ENCODE data around the gene KCTD10. TPM values are rescaled to one million over a fixed set of nuclear protein-coding genes. Genes with fewer than 3 reads are reported as not detected.

KCTD10 gene
- total and polyA plus RNA-seq, 10 of the 15 experiments (the other 5 are each of a cell fraction or from before 2014, with no cell fraction given), result 5.6 to 52.0 (median 34.2) TPM

DNA sequence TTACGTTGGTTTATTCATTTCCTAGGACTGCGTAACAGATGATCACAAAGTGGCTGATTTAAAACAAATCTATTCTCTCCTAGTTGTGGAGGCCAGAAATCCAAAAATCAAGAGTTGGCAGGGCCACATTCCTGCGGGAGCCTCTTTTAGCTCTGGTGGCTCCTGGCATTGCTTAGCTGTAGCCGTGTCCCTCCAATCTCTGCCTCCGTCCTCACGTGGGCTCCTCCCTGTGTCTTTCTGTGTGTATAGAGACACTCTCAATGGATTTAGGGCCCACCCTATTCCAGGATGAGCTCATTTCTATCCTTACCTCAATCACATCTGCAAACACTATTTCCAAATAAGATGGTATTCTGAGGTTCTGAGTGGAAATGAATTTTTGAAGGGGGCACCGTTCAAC lies 42.5 kb downstream of the KCTD10 start:
- ChIA-PET CTCF (interaction anchor here (0.8 to 1.2 kb wide), 2 partner anchors 15 to 67 kb away, joined by 3 read pairs; no protein-coding TSS in a partner anchor), RAD21 (ENCODE audit: unreplicated experiment) (no interaction called here), POLR2A (no interaction called here), SMC1A (ENCODE audit: uncharacterized antibody, unreplicated experiment) (no interaction called here)
- BruUV-seq (replicated peaks), result no TSS peak
- no peak overlapping the region for H3K4me2 ChIP-seq (ENCODE audit: control insufficient read depth, insufficient read depth)
- no peak overlapping the region for H3K4me3 ChIP-seq
- FAIRE-seq (no peak), ATAC-seq (no peak), DNase-seq (ENCODE audit: low read depth, low spot score) (no peak)
- no peak overlapping the region for H3K9ac ChIP-seq (ENCODE audit: control insufficient read depth, insufficient read depth, low read length)
- no peaks in the 10 kb centered on the region for H3K36me3 ChIP-seq (ENCODE audit: control insufficient read depth in 2 of 2, insufficient read depth in 2 of 2, low read length in 1 of 2)
- H3K4me1 ChIP-seq (ENCODE audit: control insufficient read depth, insufficient read depth, low read length), result no peaks in the 10 kb centered on the region; the same call in 1 of the 2 replicates
- WGBS (ENCODE audit: insufficient coverage, insufficient replicate concordance, low lambda C conversion rate, missing lambda C conversion rate), result 72% methylated on average over 7 of the region's 7 CpGs
- intact Hi-C loops (cut with micrococcal nuclease; ENCODE audit: unreplicated experiment) (no loop called here), in situ Hi-C loops (cut with MboI) (loop anchor here (5.0 kb wide), 1 partner anchor 343 kb away; no protein-coding TSS in a partner anchor)
- H3K79me2 ChIP-seq (ENCODE audit: control insufficient read depth, insufficient read depth, low read length), result no peaks in the 10 kb centered on the region
- no peak overlapping the region for H2AFZ ChIP-seq (ENCODE audit: control insufficient read depth, low read depth, low read length)
- TF ChIP-seq POLR2AphosphoS5 (IDR thresholded peaks at IDR 0.05; ENCODE audit: low read length), result no peak
- H3K27me3 ChIP-seq (replicated peaks in 1 of 2; ENCODE audit: control insufficient read depth in 2 of 2, insufficient read depth in 2 of 2, low read length in 1 of 2), result no peaks in the 10 kb centered on the region
- no peaks in the 10 kb centered on the region for H3K9me3 ChIP-seq (replicated peaks; ENCODE audit: control insufficient read depth, insufficient read depth, low read length)
- no peak overlapping the region for H3K27ac ChIP-seq (ENCODE audit: control insufficient read depth, insufficient read depth)
- H4K20me1 ChIP-seq (ENCODE audit: control insufficient read depth, insufficient read depth), result no peaks in the 10 kb centered on the region

- Histone ChIP-seq H3K79me2 (ENCODE audit: control insufficient read depth, insufficient read depth, low read length) (no peaks in the 10 kb centered on the region), H3K27me3 (replicated peaks in 1 of 2; ENCODE audit: control insufficient read depth in 2 of 2, insufficient read depth in 2 of 2, low read length in 1 of 2) (no peaks in the 10 kb centered on the region), H4K20me1 (ENCODE audit: control insufficient read depth, insufficient read depth) (no peaks in the 10 kb centered on the region), H3K9me3 (replicated peaks; ENCODE audit: control insufficient read depth, insufficient read depth, low read length) (no peaks in the 10 kb centered on the region), H3K4me1 (ENCODE audit: control insufficient read depth, insufficient read depth, low read length) (no peaks in the 10 kb centered on the region; the same call in 1 of the 2 replicates), H2AFZ (ENCODE audit: control insufficient read depth, low read depth, low read length) (no peak overlapping the region), H3K4me2 (ENCODE audit: control insufficient read depth, insufficient read depth) (no peak overlapping the region), H3K9ac (ENCODE audit: control insufficient read depth, insufficient read depth, low read length) (no peak overlapping the region), H3K27ac (ENCODE audit: control insufficient read depth, insufficient read depth) (no peak overlapping the region), H3K36me3 (ENCODE audit: control insufficient read depth in 2 of 2, insufficient read depth in 2 of 2, low read length in 1 of 2) (no peaks in the 10 kb centered on the region), H3K4me3 (no peak overlapping the region)
- DNase-seq (ENCODE audit: low read depth, low spot score) (no peak), FAIRE-seq (no peak), ATAC-seq (peak; percentile 69)
- TF ChIP-seq, protein P1, sequence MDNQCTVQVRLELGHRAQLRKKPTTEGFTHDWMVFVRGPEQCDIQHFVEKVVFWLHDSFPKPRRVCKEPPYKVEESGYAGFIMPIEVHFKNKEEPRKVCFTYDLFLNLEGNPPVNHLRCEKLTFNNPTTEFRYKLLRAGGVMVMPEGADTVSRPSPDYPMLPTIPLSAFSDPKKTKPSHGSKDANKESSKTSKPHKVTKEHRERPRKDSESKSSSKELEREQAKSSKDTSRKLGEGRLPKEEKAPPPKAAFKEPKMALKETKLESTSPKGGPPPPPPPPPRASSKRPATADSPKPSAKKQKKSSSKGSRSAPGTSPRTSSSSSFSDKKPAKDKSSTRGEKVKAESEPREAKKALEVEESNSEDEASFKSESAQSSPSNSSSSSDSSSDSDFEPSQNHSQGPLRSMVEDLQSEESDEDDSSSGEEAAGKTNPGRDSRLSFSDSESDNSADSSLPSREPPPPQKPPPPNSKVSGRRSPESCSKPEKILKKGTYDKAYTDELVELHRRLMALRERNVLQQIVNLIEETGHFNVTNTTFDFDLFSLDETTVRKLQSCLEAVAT (IDR thresholded peaks at IDR 0.05), result no peak
- TF ChIP-seq RAD51 (IDR thresholded peaks at IDR 0.05), result no peak
- no peak for TF ChIP-seq STAT1 (conservative IDR thresholded peaks at IDR 0.05)
- TF ChIP-seq ZNF274 (IDR thresholded peaks at IDR 0.05; ENCODE audit: insufficient read depth, insufficient read length), result no peak
- TF ChIP-seq CTCF (IDR thresholded peaks at IDR 0.05 in 2 of 3, conservative IDR thresholded peaks at IDR 0.05 in 1 of 3; ENCODE audit: control insufficient read depth in 2 of 3, extremely low read depth in 1 of 3, insufficient read depth in 1 of 3, low read depth in 3 of 3, low read length in 3 of 3), result peak in 2 of 3 experiments; percentile 31 to 45; a peak in 4 of 6 replicates
- intact Hi-C loops (cut with micrococcal nuclease; ENCODE audit: unreplicated experiment), result no loop called here
- ChIA-PET RAD21 (ENCODE audit: unreplicated experiment) (interaction anchor here (0.9 kb wide), 1 partner anchor 340 kb away, joined by 3 read pairs; no protein-coding TSS in a partner anchor), SMC1A (ENCODE audit: uncharacterized antibody, unreplicated experiment) (interaction anchor here (1.2 to 1.5 kb wide), 3 partner anchors 41 to 343 kb away, joined by 3 to 4 read pairs (median 4); no protein-coding TSS in a partner anchor), POLR2A (no interaction called here), CTCF (interaction anchor here (1.0 to 1.7 kb wide), 13 partner anchors 10 to 342 kb away, joined by 3 to 9 read pairs (median 4); no protein-coding TSS in a partner anchor)
- no TSS peak for BruUV-seq (replicated peaks)
- in situ Hi-C loops (cut with MboI), result loop anchor here (5.0 kb wide), 1 partner anchor 344 kb away; no protein-coding TSS in a partner anchor
- 73% methylated on average over 4 of the region's 4 CpGs for WGBS (ENCODE audit: insufficient coverage, insufficient replicate concordance, low lambda C conversion rate, missing lambda C conversion rate)
Measured at GRCh38 chr12:109433618-109434017, 43.5 kb downstream of the KCTD10 start.
